Tibial artery (tissue), 4 donors: ENCODE measurements around the gene BRD2.

Experiments used
- DNase-seq, 2 donors: peaks; one replicate each; pipeline ENCODE4 v3.0.0-alpha.2; 2019
- H3K27ac ChIP-seq, 2 donors: fragments of 200-600 bp; sonication (generic) in 1 of 2; 1 replicate in 1 of 2; 2 replicates in 1 of 2; pipeline ENCODE4 v1.5.1; 2018 to 2019; ENCODE audit warnings: mild to moderate bottlenecking in 1 of 2
- H3K27me3 ChIP-seq, 2 donors: fragments of 200-600 bp; sonication (generic) in 1 of 2; one replicate each; pipeline versions ENCODE4 v1.5.1 to v1.6.0; 2016 to 2019
- H3K36me3 ChIP-seq, 3 donors: fragments of 200-600 bp; sonication (generic) in 2 of 3; one replicate each; pipeline ENCODE4 v1.5.1; 2016 to 2019; ENCODE audit warnings: mild to moderate bottlenecking in 2 of 3
- H3K4me1 ChIP-seq, 4 donors: fragments of 200-600 bp; sonication (generic) in 2 of 4; 1 replicate in 3 of 4; 2 replicates in 1 of 4; pipeline ENCODE4 v1.5.1; 2016 to 2019
- H3K4me3 ChIP-seq, 2 donors: fragments of 200-600 bp; sonication (generic) in 1 of 2; 1 replicate in 1 of 2; 2 replicates in 1 of 2; pipeline ENCODE4 v1.5.1; 2018 to 2019; ENCODE audit warnings: mild to moderate bottlenecking in 2 of 2
- H3K9me3 ChIP-seq, 3 donors: fragments of 200-600 bp; sonication (generic) in 1 of 3; one replicate each; pipeline ENCODE4 v1.5.1; 2016 to 2019
- intact Hi-C: fragments of 100-400 bp; cut with DNase I; formaldehyde crosslinking; loops from one replicate; pipeline ENCODE4 v1.15.0; 2023; ENCODE audit warnings: low total_unique reads
- TF ChIP-seq, protein P1 (sequence below), 2 experiments: fragments of 200-600 bp in 1 of 2; fragments of 450-650 bp in 1 of 2; IDR thresholded peaks; one replicate each; pipeline ENCODE4 v1.5.1; 2017 to 2019; ENCODE audit warnings: antibody characterized with exemption in 2 of 2, mild to moderate bottlenecking in 1 of 2, moderate library complexity in 1 of 2

The BRD2 gene

DNA sequence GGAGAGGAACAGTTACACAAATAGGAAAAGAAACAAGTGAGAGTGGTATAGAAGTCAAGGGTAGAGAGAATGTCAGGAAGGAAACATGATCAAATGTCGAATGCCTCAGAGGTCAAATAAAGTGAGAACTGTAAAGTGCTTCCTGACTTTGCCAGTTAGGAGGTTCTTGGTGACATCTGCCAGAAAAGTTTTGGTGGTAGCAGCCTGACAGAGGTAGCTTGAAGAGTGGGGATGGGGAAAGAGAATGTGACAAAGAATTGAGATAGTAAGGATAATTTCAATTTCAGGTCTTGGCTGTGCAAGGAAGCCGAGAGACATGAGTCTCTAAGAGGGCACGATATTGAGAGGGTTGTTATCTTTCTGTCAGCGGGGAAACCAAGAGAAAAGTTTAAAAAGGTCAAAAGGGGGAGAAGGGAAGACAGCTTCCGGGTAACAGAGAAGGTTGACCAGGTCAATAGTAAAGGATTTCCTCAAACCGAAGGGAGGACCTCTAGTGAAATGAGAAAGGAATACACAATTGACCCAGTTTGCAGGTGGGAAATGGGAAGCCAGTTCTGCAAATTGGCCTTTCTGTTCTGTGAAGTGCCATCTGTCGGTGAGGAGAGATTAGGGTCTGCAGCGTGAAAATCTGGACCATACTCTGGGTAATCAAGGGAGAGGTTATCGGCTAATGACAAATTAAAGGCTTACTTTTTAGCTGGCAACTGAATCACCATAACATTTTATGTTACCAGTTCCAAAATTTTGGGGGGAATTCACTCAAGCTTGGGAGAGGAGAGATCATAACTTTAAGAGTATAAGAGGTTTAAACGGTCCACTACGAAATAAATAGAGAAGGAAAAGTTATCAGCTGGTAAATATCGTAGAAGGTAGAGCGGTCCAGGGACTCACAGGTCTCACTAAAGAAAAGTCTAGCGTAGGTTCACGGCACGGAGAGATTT is 973 bp upstream of the BRD2 start:
- peaks cover under 1 to 3% (median 3%) of the 10 kb centered on the region in 3 donors for H3K36me3 ChIP-seq
- no peak for DNase-seq
- peak overlapping the region; percentile 99 for H3K27ac ChIP-seq
- TF ChIP-seq, protein P1, sequence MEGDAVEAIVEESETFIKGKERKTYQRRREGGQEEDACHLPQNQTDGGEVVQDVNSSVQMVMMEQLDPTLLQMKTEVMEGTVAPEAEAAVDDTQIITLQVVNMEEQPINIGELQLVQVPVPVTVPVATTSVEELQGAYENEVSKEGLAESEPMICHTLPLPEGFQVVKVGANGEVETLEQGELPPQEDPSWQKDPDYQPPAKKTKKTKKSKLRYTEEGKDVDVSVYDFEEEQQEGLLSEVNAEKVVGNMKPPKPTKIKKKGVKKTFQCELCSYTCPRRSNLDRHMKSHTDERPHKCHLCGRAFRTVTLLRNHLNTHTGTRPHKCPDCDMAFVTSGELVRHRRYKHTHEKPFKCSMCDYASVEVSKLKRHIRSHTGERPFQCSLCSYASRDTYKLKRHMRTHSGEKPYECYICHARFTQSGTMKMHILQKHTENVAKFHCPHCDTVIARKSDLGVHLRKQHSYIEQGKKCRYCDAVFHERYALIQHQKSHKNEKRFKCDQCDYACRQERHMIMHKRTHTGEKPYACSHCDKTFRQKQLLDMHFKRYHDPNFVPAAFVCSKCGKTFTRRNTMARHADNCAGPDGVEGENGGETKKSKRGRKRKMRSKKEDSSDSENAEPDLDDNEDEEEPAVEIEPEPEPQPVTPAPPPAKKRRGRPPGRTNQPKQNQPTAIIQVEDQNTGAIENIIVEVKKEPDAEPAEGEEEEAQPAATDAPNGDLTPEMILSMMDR (IDR thresholded peaks at IDR 0.05), result peak; percentile 38 to 39
- H3K4me3 ChIP-seq, result peak overlapping the region; percentile 90 to 94
- no peaks in the 10 kb centered on the region for H3K27me3 ChIP-seq
- no peaks in the 10 kb centered on the region for H3K9me3 ChIP-seq
- intact Hi-C loops, result loop anchor here (5.0 kb wide), 2 partner anchors 35 to 130 kb away; partner anchors contain the start of gene TAP2
- peaks cover 0 to 38% (median 12%) of the 10 kb centered on the region in 4 donors for H3K4me1 ChIP-seq

DNA sequence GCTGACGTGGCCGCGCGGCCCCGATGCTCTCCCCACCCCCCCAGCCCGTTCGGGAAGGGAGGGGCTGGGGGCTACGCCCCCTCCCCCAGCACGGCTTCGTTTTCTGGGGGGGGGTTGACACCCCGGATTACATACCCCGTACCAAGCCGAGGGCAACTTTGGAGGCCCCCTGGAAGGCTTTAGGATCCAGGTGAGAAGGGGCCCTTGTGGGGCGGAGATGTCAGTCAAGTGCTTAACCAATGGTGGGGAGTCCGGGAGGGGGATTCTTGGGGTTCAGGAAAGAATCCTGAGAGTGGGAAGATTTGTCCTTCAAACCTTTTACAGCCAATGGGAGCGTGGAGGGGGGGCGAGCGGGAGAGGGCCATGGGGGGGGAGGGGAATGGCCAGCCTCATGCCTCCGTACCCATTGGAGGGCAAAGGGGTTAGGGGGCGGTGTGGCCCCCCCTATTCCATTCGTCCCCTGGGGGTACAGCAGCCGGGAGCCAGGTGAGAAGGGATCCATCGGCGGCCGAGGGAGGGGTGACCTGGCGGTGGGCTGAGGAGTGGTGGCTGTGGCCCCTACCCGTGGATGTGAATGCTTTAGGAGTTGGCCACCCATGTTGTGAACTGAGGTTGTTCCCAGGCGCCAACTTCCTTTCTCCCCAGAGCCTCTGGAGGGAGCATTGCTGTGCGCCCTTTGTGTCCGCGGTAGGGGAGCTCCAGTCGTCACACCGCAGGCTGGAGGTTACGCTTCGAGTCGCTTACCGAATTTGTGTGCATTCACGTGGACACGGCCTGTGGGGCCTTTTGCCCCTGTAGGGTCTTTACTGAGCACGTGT is 682 bp downstream of the BRD2 start:
- TF ChIP-seq, protein P1 (IDR thresholded peaks at IDR 0.05), result no peak
- DNase-seq, result peak; percentile 68 to 83
- intact Hi-C loops, result loop anchor here (5.0 kb wide), 2 partner anchors 37 to 132 kb away; partner anchors contain the start of gene TAP2

DNA sequence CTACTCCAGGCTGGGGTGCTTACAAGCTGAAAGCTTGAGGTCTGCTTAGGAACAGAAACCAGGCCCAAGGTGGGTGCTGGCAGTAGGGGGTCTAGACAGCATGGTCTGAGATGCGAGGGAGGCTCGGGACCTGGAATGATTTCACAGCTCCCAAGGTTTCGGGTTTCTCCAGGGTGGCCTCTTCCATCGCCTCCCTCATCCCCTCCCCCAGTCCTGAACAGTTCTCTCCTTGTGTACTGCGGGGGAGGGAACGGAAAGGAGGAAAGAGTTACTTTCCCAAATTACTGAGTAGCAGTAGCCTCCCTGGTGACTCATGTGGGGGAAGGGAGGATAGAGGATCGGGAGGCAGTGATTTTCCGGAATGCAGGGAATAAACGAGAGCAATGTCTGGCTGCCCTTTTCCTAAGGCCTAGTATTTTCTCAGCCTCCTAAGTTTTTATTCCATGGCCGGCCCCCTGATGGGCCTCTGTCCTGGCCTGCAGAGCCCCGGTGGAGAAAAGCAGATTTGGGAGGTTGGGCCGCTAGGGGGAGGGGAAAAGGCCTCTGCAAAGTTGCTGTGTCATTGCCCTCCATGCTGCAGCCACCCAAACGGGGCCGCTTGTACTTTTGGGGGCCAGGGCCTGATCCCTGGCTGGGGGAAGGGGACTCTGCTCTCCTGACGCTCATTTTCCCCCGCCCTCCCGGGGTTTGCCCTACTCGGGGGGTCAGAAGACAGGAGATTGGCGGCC is 1.5 kb downstream of the BRD2 start:
- Histone ChIP-seq H3K4me1 (peaks cover 0 to 31% (median 19%) of the 10 kb centered on the region in 4 donors), H3K9me3 (no peaks in the 10 kb centered on the region), H3K27ac (peak overlapping the region; percentile 99), H3K27me3 (no peaks in the 10 kb centered on the region), H3K4me3 (peak overlapping the region; percentile 90 to 94), H3K36me3 (peaks cover 14 to 22% (median 19%) of the 10 kb centered on the region in 3 donors)
- TF ChIP-seq, protein P1 (IDR thresholded peaks at IDR 0.05), result peak; percentile 27 to 64
- intact Hi-C loops, result loop anchor here (5.0 kb wide), 2 partner anchors 38 to 133 kb away; partner anchors contain the start of gene TAP2
- DNase-seq, result peak; percentile 79 to 89

More for the DNA sequence above, 682 bp downstream of the BRD2 start:
- Histone ChIP-seq H3K27ac (peak overlapping the region; percentile 99), H3K4me1 (peaks cover 0 to 34% (median 13%) of the 10 kb centered on the region in 4 donors), H3K27me3 (no peaks in the 10 kb centered on the region), H3K4me3 (peak overlapping the region; percentile 90 to 94), H3K9me3 (no peaks in the 10 kb centered on the region), H3K36me3 (peaks cover 9 to 15% (median 11%) of the 10 kb centered on the region in 3 donors)

DNA sequence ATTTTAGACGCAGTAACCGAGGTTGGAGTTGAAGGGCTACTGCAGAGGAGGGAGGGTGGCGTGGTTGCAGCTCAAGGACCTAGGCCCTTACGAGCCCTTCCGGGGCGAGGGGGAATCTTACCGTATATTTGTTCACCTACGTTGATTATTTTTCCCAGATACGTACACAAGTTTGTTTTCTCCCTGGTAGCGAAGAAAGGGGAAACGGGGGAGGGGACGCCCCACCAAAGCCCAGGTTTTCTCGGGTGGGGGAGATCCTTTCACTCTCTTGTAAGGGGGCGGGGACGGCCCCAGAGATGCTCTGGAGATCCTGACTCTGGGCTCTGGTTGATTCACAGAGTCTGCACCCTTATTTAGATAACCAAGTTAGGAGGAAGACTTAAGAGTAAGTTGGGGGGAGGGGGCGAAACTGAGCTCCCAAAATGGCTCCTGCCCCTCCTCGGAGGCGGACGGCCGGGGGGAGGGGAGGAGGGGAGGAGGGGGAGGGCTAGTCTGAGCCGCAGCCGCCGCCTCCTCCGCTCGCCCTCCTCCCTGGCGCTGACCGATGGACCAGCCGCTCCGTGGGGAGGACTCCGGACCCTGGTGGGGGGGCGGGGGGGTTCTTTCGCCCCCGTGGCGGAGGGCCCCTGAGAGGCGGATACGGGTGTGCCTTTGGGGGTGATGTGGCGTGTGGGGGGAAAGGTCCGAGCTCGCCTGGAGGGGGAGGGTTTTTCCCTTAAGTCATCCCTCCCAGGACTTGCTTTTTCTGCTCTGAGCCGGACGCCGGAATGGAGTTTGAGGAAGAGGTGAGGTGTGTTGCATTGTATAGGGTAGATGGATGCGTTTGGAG is 2.2 kb downstream of the BRD2 start:
- no peaks in the 10 kb centered on the region for H3K27me3 ChIP-seq
- H3K27ac ChIP-seq, result peak overlapping the region; percentile 99
- no peaks in the 10 kb centered on the region for H3K9me3 ChIP-seq
- peak; percentile 90 to 96 for DNase-seq
- TF ChIP-seq, protein P1 (IDR thresholded peaks at IDR 0.05), result no peak
- H3K4me3 ChIP-seq, result peak overlapping the region; percentile 90 to 94
- H3K4me1 ChIP-seq, result peaks cover 0 to 34% (median 26%) of the 10 kb centered on the region in 4 donors
- intact Hi-C loops, result no loop called here
- H3K36me3 ChIP-seq, result peaks cover 20 to 30% (median 26%) of the 10 kb centered on the region in 3 donors
